GM23338 (cell line): ENCODE results near the gene BMPER. TPM values are rescaled to one million over a fixed set of nuclear protein-coding genes. Genes with fewer than 3 reads are reported as not detected.

Experiments used
- ATAC-seq: fragments of 200-7000 bp; cut with Tn5 transposase; 3 replicates; pipeline ENCODE4 v1.9.1; 2020
- DNase-seq: peaks from one replicate; pipeline ENCODE4 v3.0.0-alpha.2; 2015; ENCODE audit warnings: low spot score
- H2AFZ ChIP-seq: fragments of 200-600 bp; sonication (generic); 2 replicates; pipeline ENCODE4 v1.8.0; 2016; ENCODE audit warnings: antibody characterized with exemption, mild to moderate bottlenecking, moderate library complexity
- H3F3A ChIP-seq: fragments of 200-600 bp; sonication (generic); replicated peaks from 2 replicates; pipeline ENCODE4 v1.8.0; 2017; ENCODE audit warnings: antibody characterized with exemption, mixed run types, low read depth
- H3K27ac ChIP-seq: fragments of 200-600 bp; sonication (generic); 2 replicates; pipeline ENCODE4 v1.6.1; 2016; ENCODE audit warnings: low read depth
- H3K27me3 ChIP-seq: fragments of 200-600 bp; sonication (generic); 2 replicates; pipeline ENCODE4 v1.8.0; 2016; ENCODE audit warnings: mild to moderate bottlenecking, mixed run types, moderate library complexity; ENCODE audit not compliant: insufficient read depth
- H3K36me3 ChIP-seq: fragments of 200-600 bp; sonication (generic); 2 replicates; pipeline ENCODE4 v1.8.0; 2016; ENCODE audit warnings: mild to moderate bottlenecking; ENCODE audit not compliant: insufficient read depth
- H3K4me1 ChIP-seq: fragments of 200-600 bp; sonication (generic); 2 replicates; pipeline ENCODE4 v1.8.0; 2016; ENCODE audit warnings: mild to moderate bottlenecking, moderate library complexity; ENCODE audit not compliant: insufficient read depth
- H3K4me2 ChIP-seq: fragments of 200-600 bp; sonication (generic); 2 replicates; pipeline ENCODE4 v1.7.1; 2017; ENCODE audit warnings: mixed run types
- H3K4me3 ChIP-seq: fragments of 200-600 bp; sonication (generic); 2 replicates; pipeline ENCODE4 v1.6.1; 2016; ENCODE audit warnings: mixed run types
- H3K79me2 ChIP-seq: fragments of 200-600 bp; sonication (generic); replicated peaks from 2 replicates; pipeline ENCODE4 v1.8.0; 2017; ENCODE audit warnings: mild to moderate bottlenecking; ENCODE audit not compliant: insufficient read depth
- H3K9me2 ChIP-seq: fragments of 200-600 bp; sonication (generic); 2 replicates; pipeline ENCODE4 v1.8.0; 2017; ENCODE audit not compliant: insufficient read depth
- H4K20me1 ChIP-seq: fragments of 200-600 bp; sonication (generic); replicated peaks from 2 replicates; pipeline ENCODE4 v1.8.0; 2017; ENCODE audit warnings: mild to moderate bottlenecking; ENCODE audit not compliant: insufficient read depth
- H3K27ac Mint-ChIP-seq: 2 replicates; pipeline ENCODE4 v1.8.0; 2020; ENCODE audit warnings: inconsistent platforms, mild to moderate bottlenecking, moderate library complexity, mixed read lengths
- H3K27me3 Mint-ChIP-seq: 3 replicates; pipeline ENCODE4 v1.8.0; 2022; ENCODE audit warnings: low read depth, mild to moderate bottlenecking, moderate library complexity, mixed read lengths, inconsistent platforms; ENCODE audit not compliant: insufficient read depth, poor library complexity
- H3K36me3 Mint-ChIP-seq: 3 replicates; pipeline ENCODE4 v1.8.0; 2021; ENCODE audit warnings: low read depth, mild to moderate bottlenecking, inconsistent platforms, moderate library complexity, mixed read lengths
- H3K4me1 Mint-ChIP-seq: 3 replicates; pipeline ENCODE4 v1.8.0; 2020; ENCODE audit warnings: mild to moderate bottlenecking, inconsistent platforms, mixed read lengths
- H3K4me3 Mint-ChIP-seq: 3 replicates; pipeline ENCODE4 v1.8.0; 2021; ENCODE audit warnings: moderate library complexity, mild to moderate bottlenecking, inconsistent platforms, mixed read lengths
- H3K9me3 Mint-ChIP-seq: 3 replicates; pipeline ENCODE4 v1.8.0; 2020; ENCODE audit warnings: moderate library complexity, mild to moderate bottlenecking, inconsistent platforms, mixed read lengths
- EZH2 ChIP-seq: fragments of 200-600 bp; sonication (generic); IDR thresholded peaks from one replicate; pipeline ENCODE4 v1.8.0; 2017; ENCODE audit warnings: antibody characterized with exemption, mild to moderate bottlenecking, low read depth; ENCODE audit not compliant: unreplicated experiment
- EZH2phosphoT487 ChIP-seq: fragments of 200-600 bp; sonication (generic); IDR thresholded peaks from one replicate; pipeline ENCODE4 v1.8.1; 2018; ENCODE audit warnings: antibody characterized with exemption; ENCODE audit not compliant: unreplicated experiment
- JUNB ChIP-seq: IDR thresholded peaks from one replicate; pipeline ENCODE4 v1.6.1; 2016; ENCODE audit warnings: antibody characterized with exemption; ENCODE audit not compliant: unreplicated experiment
- STAT1 ChIP-seq: IDR thresholded peaks from one replicate; pipeline ENCODE4 v1.6.1; 2016; ENCODE audit warnings: antibody characterized with exemption; ENCODE audit not compliant: unreplicated experiment
- ZNF331 ChIP-seq: fragments of 250-450 bp; sonication (Bioruptor Pico); IDR thresholded peaks from 2 replicates; pipeline ENCODE4 v1.5.0; 2020; ENCODE audit warnings: low read depth, mild to moderate bottlenecking, moderate library complexity
- polyA plus RNA-seq: library from polyadenylated mRNA; unstranded; fragments of >200 nt; fragmentation: Nextera tagmentation; extraction: Ambion mirVana; gene quantifications from 2 replicates; pipeline ENCODE4 v1.2.1, GENCODE V29; 2016
- total RNA-seq: library from RNA; depleted of rRNA; stranded (reverse); fragments of >200 nt; shearing (Covaris generic); gene quantifications from 2 replicates; pipeline ENCODE4 v1.2.3, GENCODE V29; 2014
- TF ChIP-seq, protein P1 (sequence below): IDR thresholded peaks from one replicate; pipeline ENCODE4 v1.6.1; 2018; ENCODE audit warnings: antibody characterized with exemption; ENCODE audit not compliant: unreplicated experiment
- TF ChIP-seq, protein P2 (sequence below), 2 experiments: fragments of 200-600 bp in 1 of 2; sonication (generic) in 1 of 2; conservative IDR thresholded peaks; 2 replicates each; pipeline versions ENCODE4 v1.5.1 to v1.6.1; 2016 to 2017; ENCODE audit warnings: antibody characterized with exemption in 2 of 2, low read depth in 2 of 2, mild to moderate bottlenecking in 2 of 2, moderate library complexity in 1 of 2
- TF ChIP-seq, protein P3 (sequence below): IDR thresholded peaks from 2 replicates; pipeline ENCODE4 v1.6.1; 2016; ENCODE audit warnings: antibody characterized with exemption

The BMPER gene
- total and polyA plus RNA-seq, 2 experiments from 2014 or later, result 0.53 to 1.4 TPM

DNA sequence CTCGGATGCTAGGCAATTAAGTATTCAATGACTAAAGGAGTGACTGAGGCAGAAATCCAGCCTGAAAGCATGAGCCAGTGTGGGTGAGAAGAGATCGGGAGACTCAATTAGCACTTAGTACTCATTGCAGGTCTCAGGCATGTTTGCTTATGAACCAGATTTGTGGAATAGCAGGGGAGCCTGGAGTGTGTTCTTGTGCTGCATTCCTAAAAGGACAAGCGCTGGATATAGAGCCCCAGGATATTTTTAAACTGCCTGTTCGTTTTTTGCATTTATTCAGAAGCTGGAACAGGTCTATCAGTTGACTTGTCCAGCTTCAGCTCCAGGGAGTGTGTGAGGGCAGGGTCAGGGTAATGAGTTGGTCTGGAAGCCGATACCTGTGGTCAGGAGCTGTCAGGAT is 120.3 kb downstream of the BMPER start:
- no peaks in the 10 kb centered on the region for H4K20me1 ChIP-seq
- H3K9me2 ChIP-seq, result peaks cover 6% of the 10 kb centered on the region; the same call in 1 of the 2 replicates
- H3K36me3 ChIP-seq, result no peaks in the 10 kb centered on the region
- Mint-ChIP-seq H3K36me3 (no peaks in the 10 kb centered on the region), H3K4me3 (no peak overlapping the region), H3K4me1 (peaks cover 3% of the 10 kb centered on the region), H3K27ac (no peak overlapping the region), H3K9me3 (no peaks in the 10 kb centered on the region), H3K27me3 (no peaks in the 10 kb centered on the region)
- H3K4me2 ChIP-seq, result no peak overlapping the region
- H3K79me2 ChIP-seq, result no peaks in the 10 kb centered on the region
- H3K4me1 ChIP-seq, result 0 out of 2 replicates have a peak, but pooled peaks cover 3% of the 10 kb centered on the region
- no peak overlapping the region for H3K4me3 ChIP-seq
- no peaks in the 10 kb centered on the region for H3K27me3 ChIP-seq
- TF ChIP-seq JUNB, result no peak
- no peak for TF ChIP-seq ZNF331 (CRISPR knock-in tag)
- TF ChIP-seq, protein P1, sequence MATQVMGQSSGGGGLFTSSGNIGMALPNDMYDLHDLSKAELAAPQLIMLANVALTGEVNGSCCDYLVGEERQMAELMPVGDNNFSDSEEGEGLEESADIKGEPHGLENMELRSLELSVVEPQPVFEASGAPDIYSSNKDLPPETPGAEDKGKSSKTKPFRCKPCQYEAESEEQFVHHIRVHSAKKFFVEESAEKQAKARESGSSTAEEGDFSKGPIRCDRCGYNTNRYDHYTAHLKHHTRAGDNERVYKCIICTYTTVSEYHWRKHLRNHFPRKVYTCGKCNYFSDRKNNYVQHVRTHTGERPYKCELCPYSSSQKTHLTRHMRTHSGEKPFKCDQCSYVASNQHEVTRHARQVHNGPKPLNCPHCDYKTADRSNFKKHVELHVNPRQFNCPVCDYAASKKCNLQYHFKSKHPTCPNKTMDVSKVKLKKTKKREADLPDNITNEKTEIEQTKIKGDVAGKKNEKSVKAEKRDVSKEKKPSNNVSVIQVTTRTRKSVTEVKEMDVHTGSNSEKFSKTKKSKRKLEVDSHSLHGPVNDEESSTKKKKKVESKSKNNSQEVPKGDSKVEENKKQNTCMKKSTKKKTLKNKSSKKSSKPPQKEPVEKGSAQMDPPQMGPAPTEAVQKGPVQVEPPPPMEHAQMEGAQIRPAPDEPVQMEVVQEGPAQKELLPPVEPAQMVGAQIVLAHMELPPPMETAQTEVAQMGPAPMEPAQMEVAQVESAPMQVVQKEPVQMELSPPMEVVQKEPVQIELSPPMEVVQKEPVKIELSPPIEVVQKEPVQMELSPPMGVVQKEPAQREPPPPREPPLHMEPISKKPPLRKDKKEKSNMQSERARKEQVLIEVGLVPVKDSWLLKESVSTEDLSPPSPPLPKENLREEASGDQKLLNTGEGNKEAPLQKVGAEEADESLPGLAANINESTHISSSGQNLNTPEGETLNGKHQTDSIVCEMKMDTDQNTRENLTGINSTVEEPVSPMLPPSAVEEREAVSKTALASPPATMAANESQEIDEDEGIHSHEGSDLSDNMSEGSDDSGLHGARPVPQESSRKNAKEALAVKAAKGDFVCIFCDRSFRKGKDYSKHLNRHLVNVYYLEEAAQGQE, result no peak
- TF ChIP-seq, protein P2, sequence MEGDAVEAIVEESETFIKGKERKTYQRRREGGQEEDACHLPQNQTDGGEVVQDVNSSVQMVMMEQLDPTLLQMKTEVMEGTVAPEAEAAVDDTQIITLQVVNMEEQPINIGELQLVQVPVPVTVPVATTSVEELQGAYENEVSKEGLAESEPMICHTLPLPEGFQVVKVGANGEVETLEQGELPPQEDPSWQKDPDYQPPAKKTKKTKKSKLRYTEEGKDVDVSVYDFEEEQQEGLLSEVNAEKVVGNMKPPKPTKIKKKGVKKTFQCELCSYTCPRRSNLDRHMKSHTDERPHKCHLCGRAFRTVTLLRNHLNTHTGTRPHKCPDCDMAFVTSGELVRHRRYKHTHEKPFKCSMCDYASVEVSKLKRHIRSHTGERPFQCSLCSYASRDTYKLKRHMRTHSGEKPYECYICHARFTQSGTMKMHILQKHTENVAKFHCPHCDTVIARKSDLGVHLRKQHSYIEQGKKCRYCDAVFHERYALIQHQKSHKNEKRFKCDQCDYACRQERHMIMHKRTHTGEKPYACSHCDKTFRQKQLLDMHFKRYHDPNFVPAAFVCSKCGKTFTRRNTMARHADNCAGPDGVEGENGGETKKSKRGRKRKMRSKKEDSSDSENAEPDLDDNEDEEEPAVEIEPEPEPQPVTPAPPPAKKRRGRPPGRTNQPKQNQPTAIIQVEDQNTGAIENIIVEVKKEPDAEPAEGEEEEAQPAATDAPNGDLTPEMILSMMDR (conservative IDR thresholded peaks at IDR 0.05; ENCODE audit: low read depth in 2 of 2), result no peak
- TF ChIP-seq EZH2, result no peak
- TF ChIP-seq EZH2phosphoT487, result no peak
- TF ChIP-seq, protein P3, sequence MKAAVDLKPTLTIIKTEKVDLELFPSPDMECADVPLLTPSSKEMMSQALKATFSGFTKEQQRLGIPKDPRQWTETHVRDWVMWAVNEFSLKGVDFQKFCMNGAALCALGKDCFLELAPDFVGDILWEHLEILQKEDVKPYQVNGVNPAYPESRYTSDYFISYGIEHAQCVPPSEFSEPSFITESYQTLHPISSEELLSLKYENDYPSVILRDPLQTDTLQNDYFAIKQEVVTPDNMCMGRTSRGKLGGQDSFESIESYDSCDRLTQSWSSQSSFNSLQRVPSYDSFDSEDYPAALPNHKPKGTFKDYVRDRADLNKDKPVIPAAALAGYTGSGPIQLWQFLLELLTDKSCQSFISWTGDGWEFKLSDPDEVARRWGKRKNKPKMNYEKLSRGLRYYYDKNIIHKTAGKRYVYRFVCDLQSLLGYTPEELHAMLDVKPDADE, result no peak
- TF ChIP-seq STAT1, result no peak
- H3F3A ChIP-seq, result no peaks in the 10 kb centered on the region
- no peak for DNase-seq
- H2AFZ ChIP-seq, result no peak overlapping the region
- ATAC-seq, result no peak
- H3K27ac ChIP-seq, result no peak overlapping the region
